Measurements from ENCODE around the gene OVAAL. TPM values are rescaled to one million over a fixed set of nuclear protein-coding genes. Genes with fewer than 3 reads are reported as not detected.

OVAAL gene
- total RNA-seq, 1 experiment from 2014 or later: not detected

GRCh38 chr1:180515364-180515763 lies 43.4 kb upstream of the OVAAL start:
- no peak overlapping the region for H3K27ac ChIP-seq
- DNase-seq: no peak
- no peaks in the 10 kb centered on the region for H3K9me2 ChIP-seq (ENCODE audit: insufficient read depth)
- no TSS peak for BruUV-seq (replicated peaks)
- TF ChIP-seq EZH2 (IDR thresholded peaks at IDR 0.05; ENCODE audit: low read depth): no peak
- TF ChIP-seq CTCF (conservative IDR thresholded peaks at IDR 0.05): no peak
- peaks cover 5% of the 10 kb centered on the region; the same call in 1 of the 2 replicates for H3F3A ChIP-seq (ENCODE audit: insufficient read depth, low read depth)
- CTCF ChIA-PET: interaction anchor here (0.6 to 1.7 kb wide), 4 partner anchors 137 to 550 kb away, joined by 3 to 16 read pairs (median 5); no protein-coding TSS in a partner anchor
- H3K36me3 ChIP-seq (ENCODE audit: low read depth): no peaks in the 10 kb centered on the region
- no peak overlapping the region for H3K4me2 ChIP-seq
- H3K27me3 ChIP-seq (ENCODE audit: insufficient read depth, low read depth): no peaks in the 10 kb centered on the region
- no peaks in the 10 kb centered on the region for H3K4me1 ChIP-seq (replicated peaks; ENCODE audit: insufficient read depth)
- no peak overlapping the region for H3K4me3 ChIP-seq
- H3K9me3 ChIP-seq (ENCODE audit: insufficient read depth, low read depth): no peaks in the 10 kb centered on the region
- POLR2A ChIA-PET (ENCODE audit: unreplicated experiment): no interaction called here
- no peak overlapping the region for H2AFZ ChIP-seq
- intact Hi-C loops (cut with micrococcal nuclease; ENCODE audit: unreplicated experiment): loop anchor here (5.0 kb wide), 3 partner anchors 117 to 912 kb away; partner anchors contain the start of gene XPR1
- no peaks in the 10 kb centered on the region for H4K20me1 ChIP-seq (ENCODE audit: insufficient read depth)
- H3K79me2 ChIP-seq (ENCODE audit: low read depth): no peaks in the 10 kb centered on the region

- H3K4me2 ChIP-seq: no peak overlapping the region
- no peaks in the 10 kb centered on the region for H4K20me1 ChIP-seq (ENCODE audit: insufficient read depth)
- no peaks in the 10 kb centered on the region for H3K4me1 ChIP-seq (replicated peaks; ENCODE audit: insufficient read depth)
- TF ChIP-seq CTCF (conservative IDR thresholded peaks at IDR 0.05) (peak; percentile 86), EZH2 (IDR thresholded peaks at IDR 0.05; ENCODE audit: low read depth) (no peak)
- no TSS peak for BruUV-seq (replicated peaks)
- no peaks in the 10 kb centered on the region for H3K9me3 ChIP-seq (ENCODE audit: insufficient read depth, low read depth)
- no peak overlapping the region for H3K4me3 ChIP-seq
- POLR2A ChIA-PET (ENCODE audit: unreplicated experiment): no interaction called here
- no peaks in the 10 kb centered on the region for H3K36me3 ChIP-seq (ENCODE audit: low read depth)
- H3F3A ChIP-seq (ENCODE audit: insufficient read depth, low read depth): peaks cover 5% of the 10 kb centered on the region; the same call in 1 of the 2 replicates
- H3K27me3 ChIP-seq (ENCODE audit: insufficient read depth, low read depth): no peaks in the 10 kb centered on the region
- intact Hi-C loops (cut with micrococcal nuclease; ENCODE audit: unreplicated experiment): loop anchor here (2.0 to 5.0 kb wide), 4 partner anchors 116 to 911 kb away; partner anchors contain the start of gene XPR1
- no peak overlapping the region for H2AFZ ChIP-seq
- no peak overlapping the region for H3K27ac ChIP-seq
- H3K9me2 ChIP-seq (ENCODE audit: insufficient read depth): no peaks in the 10 kb centered on the region
- CTCF ChIA-PET: interaction anchor here (0.6 to 1.7 kb wide), 5 partner anchors 136 to 549 kb away, joined by 3 to 16 read pairs (median 4); no protein-coding TSS in a partner anchor
- DNase-seq: peak; percentile 43 to 54
- H3K79me2 ChIP-seq (ENCODE audit: low read depth): no peaks in the 10 kb centered on the region
Observed at GRCh38 chr1:180515857-180516388, 42.8 kb upstream of the OVAAL start.

DNA sequence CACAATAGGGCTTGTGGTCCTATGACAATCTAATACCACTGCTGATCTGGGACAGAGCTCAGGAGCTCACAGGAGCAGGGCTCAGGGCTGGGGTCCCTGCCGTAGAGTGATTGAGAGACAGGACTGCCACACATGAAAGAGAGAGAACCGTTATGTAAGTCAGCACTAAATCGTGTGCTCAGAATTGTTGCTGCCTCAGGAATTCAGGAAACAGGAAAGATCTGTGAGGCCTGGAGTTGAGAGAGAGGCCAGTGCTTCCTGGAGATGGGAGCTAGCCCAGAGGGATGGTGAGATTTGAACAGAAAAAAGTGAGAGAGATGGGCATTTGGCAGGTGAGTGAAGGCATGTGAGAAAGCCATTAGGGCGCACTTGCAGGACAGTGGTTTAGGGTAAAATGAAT lies 38.9 kb upstream of the OVAAL start:
- ChIA-PET CTCF (interaction anchor here (0.7 kb wide), 1 partner anchor 11 kb away, joined by 7 read pairs; no protein-coding TSS in a partner anchor), POLR2A (ENCODE audit: unreplicated experiment) (no interaction called here)
- no peak overlapping the region for H3K4me3 ChIP-seq
- H3K27me3 ChIP-seq (ENCODE audit: insufficient read depth, low read depth): no peaks in the 10 kb centered on the region
- no peaks in the 10 kb centered on the region for H3K79me2 ChIP-seq (ENCODE audit: low read depth)
- no peak for TF ChIP-seq CTCF (conservative IDR thresholded peaks at IDR 0.05)
- TF ChIP-seq EZH2 (IDR thresholded peaks at IDR 0.05; ENCODE audit: low read depth): no peak
- peak overlapping the region; percentile 49; the same call in 1 of the 2 replicates for H2AFZ ChIP-seq
- no peaks in the 10 kb centered on the region for H3K36me3 ChIP-seq (ENCODE audit: low read depth)
- H3K27ac ChIP-seq: no peak overlapping the region
- no peaks in the 10 kb centered on the region for H3K9me3 ChIP-seq (ENCODE audit: insufficient read depth, low read depth)
- H3K9me2 ChIP-seq (ENCODE audit: insufficient read depth): no peaks in the 10 kb centered on the region
- peaks cover 13% of the 10 kb centered on the region for H3K4me1 ChIP-seq (replicated peaks; ENCODE audit: insufficient read depth)
- intact Hi-C loops (cut with micrococcal nuclease; ENCODE audit: unreplicated experiment): loop anchor here (5.0 kb wide), 3 partner anchors 112 to 907 kb away; partner anchors contain the start of gene XPR1
- no peak for DNase-seq
- BruUV-seq (replicated peaks): no TSS peak
- H4K20me1 ChIP-seq (ENCODE audit: insufficient read depth): no peaks in the 10 kb centered on the region
- H3K4me2 ChIP-seq: no peak overlapping the region
- H3F3A ChIP-seq (ENCODE audit: insufficient read depth, low read depth): peaks cover 5% of the 10 kb centered on the region; the same call in 1 of the 2 replicates
